Activated naive CD8-positive, alpha-beta T cell treated with anti-CD3 and anti-CD28 coated beads for 36 hours (primary cell): ENCODE data around the gene LPXN. TPM values are rescaled to one million over a fixed set of nuclear protein-coding genes. Genes with fewer than 3 reads are reported as not detected.
A peak's percentile ranks its signal among the peaks of the same experiment; 100 is the strongest.
"Not testable (repeated sequence)": the region's sequence is repeated elsewhere in the genome, so short reads cannot be mapped to it uniquely, and the experiment has no call there.

ENCODE experiments used
- DNase-seq: peaks from one replicate; pipeline ENCODE4 v3.0.0; 2021
- H3K27ac Mint-ChIP-seq: one replicate; pipeline ENCODE4 v1.8.0; 2022; ENCODE audit warnings: mild to moderate bottlenecking, moderate library complexity, mixed read lengths
- H3K27me3 Mint-ChIP-seq: one replicate; pipeline ENCODE4 v1.8.0; 2022; ENCODE audit warnings: mild to moderate bottlenecking, mixed read lengths
- H3K36me3 Mint-ChIP-seq: one replicate; pipeline ENCODE4 v1.8.0; 2021; ENCODE audit warnings: mild to moderate bottlenecking, mixed read lengths
- H3K4me1 Mint-ChIP-seq: one replicate; pipeline ENCODE4 v1.8.0; 2021; ENCODE audit warnings: mixed read lengths
- H3K4me3 Mint-ChIP-seq: one replicate; pipeline ENCODE4 v1.8.0; 2022; ENCODE audit warnings: mild to moderate bottlenecking, moderate library complexity, mixed read lengths
- H3K9me3 Mint-ChIP-seq: one replicate; pipeline ENCODE4 v1.8.0; 2022; ENCODE audit warnings: mixed read lengths
- total RNA-seq, 2 experiments: library from RNA; stranded (reverse); gene quantifications; one replicate each; pipeline ENCODE4 v1.2.3, GENCODE V29; 2021

The LPXN gene
- total RNA-seq, 2 experiments from 2014 or later: 146 to 147 TPM

DNA sequence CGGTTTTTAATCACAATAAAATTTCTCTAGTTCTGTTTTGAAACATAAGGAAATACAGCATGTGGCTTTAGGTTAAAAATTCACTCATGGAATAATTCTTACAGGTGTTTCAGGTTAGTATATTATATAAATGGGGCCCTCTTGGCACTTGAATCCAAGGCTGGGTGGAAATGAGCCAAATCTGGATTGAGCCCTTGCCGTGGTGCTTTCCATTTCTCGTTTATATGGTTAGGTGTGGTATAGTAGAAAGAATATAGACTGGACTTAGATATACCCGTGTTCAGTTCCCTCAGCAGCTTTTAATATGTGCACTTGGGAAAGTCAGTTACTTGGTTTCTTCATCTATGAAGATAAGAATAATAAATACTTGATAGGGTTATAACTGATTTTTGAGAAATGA, 19.2 kb upstream of the LPXN start:
- Mint-ChIP-seq H3K4me3 (no peak overlapping the region), H3K36me3 (peaks cover 60% of the 10 kb centered on the region), H3K27ac (no peak overlapping the region), H3K9me3 (no peaks in the 10 kb centered on the region), H3K4me1 (peaks cover 72% of the 10 kb centered on the region), H3K27me3 (no peaks in the 10 kb centered on the region)
- no peak for DNase-seq

DNA sequence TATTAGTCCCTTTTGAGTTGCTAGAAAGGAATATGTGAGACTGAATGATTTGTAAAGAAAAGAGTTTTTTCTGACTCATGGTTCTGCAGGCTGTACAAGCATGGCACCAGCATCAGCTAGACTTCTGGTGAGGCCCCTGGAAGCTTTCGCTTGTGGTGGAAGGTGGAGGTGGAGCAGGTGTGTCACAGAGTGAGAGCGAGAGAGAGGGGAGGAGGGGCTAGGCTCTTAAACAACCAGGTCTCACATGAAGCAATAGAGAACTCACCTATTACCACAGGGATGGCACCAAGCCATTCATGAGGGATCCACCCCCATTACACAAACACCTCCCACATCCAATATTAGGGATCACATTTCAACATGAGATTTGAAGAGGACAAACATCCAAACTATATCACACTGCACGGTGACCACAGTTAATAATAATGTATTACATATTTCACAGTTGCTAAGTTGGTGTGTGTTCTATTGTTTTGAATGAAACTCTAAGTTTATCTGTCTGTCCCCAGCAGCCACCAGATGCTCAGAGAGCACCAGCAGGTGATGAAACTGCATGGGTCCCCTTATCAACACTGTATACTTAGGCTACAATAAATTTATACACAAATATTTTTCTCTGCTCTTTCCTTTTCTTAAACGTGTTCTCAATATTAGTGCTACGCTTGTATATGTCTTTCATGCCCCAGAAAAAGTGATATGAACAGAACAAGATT, 17.3 kb upstream of the LPXN start:
- peak; percentile 51 for DNase-seq
- Mint-ChIP-seq H3K27me3 (no peaks in the 10 kb centered on the region), H3K4me1 (peaks cover 66% of the 10 kb centered on the region), H3K27ac (peak overlapping the region; percentile 1), H3K9me3 (no peaks in the 10 kb centered on the region), H3K36me3 (peaks cover 52% of the 10 kb centered on the region), H3K4me3 (no peak overlapping the region)

DNA sequence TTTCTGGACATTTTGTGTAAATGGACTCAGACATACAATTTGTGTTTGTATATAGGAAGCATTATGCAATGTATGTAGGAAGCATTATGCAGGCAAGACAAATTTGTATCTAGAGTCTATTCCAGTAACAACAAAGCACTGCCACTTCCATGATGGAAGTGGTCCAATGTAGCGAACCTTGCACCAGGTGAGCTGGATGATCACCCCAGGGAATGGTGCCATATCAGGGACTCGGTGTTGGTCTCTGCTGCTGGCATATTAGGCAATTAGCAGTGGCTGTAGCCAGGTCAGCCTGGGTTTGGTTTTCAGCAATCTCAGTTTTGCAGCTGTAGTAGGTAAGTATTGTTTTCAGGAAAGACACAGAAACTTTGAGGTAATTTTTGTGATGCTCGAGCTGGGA, 16.0 kb upstream of the LPXN start:
- Mint-ChIP-seq H3K9me3 (no peaks in the 10 kb centered on the region), H3K27me3 (no peaks in the 10 kb centered on the region), H3K27ac (no peak overlapping the region), H3K4me3 (no peak overlapping the region), H3K4me1 (peaks cover 65% of the 10 kb centered on the region), H3K36me3 (peaks cover 51% of the 10 kb centered on the region)
- no peak for DNase-seq

DNA sequence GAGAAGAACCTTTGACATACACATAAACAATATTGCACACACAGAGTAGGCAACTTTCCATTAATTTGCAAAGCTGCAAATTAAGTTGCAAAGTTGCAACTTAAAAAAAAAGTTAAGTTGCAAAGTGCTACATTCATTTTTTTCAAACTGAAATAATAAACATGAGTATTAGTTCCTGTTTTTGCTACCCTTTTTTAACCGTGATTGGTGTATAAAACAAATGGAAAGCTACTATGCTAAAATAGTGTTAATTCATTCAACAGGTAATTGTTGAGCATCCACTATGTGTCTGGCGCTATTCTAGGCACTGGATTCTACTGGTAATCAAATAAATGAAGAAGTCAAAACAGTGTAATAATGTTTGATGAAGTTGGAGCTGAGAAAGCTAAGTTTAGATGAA, 11.3 kb upstream of the LPXN start:
- Mint-ChIP-seq H3K4me3 (no peak overlapping the region), H3K4me1 (peaks cover 60% of the 10 kb centered on the region), H3K36me3 (peaks cover 33% of the 10 kb centered on the region), H3K27me3 (no peaks in the 10 kb centered on the region), H3K9me3 (no peaks in the 10 kb centered on the region), H3K27ac (peak overlapping the region; percentile 61)
- no peak for DNase-seq

DNA sequence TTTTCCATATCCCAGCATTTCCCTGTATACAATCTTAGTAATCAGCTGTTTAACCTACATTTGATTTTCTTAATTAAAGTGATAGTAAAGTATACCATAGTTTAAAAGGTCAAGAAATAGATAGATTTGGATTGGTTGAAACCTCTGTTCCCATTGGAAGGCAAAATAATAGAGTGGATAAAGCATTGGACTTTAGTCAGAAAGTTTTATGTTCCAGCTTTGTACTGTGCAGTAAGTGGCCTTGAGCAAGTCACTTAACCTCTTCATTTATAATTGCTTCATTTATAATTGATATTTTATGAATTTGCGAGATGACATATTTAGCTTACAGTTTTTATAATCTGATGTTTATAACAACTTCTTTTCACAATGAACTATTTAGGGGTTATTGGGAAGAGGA, 6.8 kb upstream of the LPXN start:
- no peak overlapping the region for H3K27ac Mint-ChIP-seq
- H3K27me3 Mint-ChIP-seq: peaks cover 6% of the 10 kb centered on the region
- H3K9me3 Mint-ChIP-seq: no peaks in the 10 kb centered on the region
- peaks cover 51% of the 10 kb centered on the region for H3K4me1 Mint-ChIP-seq
- peaks cover 35% of the 10 kb centered on the region for H3K36me3 Mint-ChIP-seq
- DNase-seq: no peak
- H3K4me3 Mint-ChIP-seq: peak overlapping the region; percentile 90

DNA sequence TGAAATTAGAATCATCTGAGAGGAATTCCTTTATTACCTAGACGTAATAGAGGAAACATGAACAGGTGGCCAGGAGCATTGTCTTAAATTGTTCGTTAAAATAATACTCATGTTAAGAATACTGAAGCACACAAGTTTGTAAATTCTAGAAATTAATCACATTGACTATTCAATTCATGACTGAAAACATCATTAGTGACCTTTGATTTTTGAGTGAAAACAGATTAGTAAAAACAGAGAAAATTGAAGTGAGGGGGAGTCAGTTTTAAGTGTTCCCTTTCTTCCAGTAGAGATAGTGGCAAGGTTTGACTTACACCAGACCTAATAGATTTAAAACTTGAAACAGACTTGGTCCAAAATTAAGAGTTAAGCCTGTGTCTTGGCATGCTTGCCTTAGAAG, 4.7 kb upstream of the LPXN start:
- H3K9me3 Mint-ChIP-seq: no peaks in the 10 kb centered on the region
- peak overlapping the region; percentile 90 for H3K4me3 Mint-ChIP-seq
- H3K36me3 Mint-ChIP-seq: peaks cover 26% of the 10 kb centered on the region
- peaks cover 6% of the 10 kb centered on the region for H3K27me3 Mint-ChIP-seq
- H3K27ac Mint-ChIP-seq: peak overlapping the region; percentile 100
- peaks cover 48% of the 10 kb centered on the region for H3K4me1 Mint-ChIP-seq
- DNase-seq: no peak

DNA sequence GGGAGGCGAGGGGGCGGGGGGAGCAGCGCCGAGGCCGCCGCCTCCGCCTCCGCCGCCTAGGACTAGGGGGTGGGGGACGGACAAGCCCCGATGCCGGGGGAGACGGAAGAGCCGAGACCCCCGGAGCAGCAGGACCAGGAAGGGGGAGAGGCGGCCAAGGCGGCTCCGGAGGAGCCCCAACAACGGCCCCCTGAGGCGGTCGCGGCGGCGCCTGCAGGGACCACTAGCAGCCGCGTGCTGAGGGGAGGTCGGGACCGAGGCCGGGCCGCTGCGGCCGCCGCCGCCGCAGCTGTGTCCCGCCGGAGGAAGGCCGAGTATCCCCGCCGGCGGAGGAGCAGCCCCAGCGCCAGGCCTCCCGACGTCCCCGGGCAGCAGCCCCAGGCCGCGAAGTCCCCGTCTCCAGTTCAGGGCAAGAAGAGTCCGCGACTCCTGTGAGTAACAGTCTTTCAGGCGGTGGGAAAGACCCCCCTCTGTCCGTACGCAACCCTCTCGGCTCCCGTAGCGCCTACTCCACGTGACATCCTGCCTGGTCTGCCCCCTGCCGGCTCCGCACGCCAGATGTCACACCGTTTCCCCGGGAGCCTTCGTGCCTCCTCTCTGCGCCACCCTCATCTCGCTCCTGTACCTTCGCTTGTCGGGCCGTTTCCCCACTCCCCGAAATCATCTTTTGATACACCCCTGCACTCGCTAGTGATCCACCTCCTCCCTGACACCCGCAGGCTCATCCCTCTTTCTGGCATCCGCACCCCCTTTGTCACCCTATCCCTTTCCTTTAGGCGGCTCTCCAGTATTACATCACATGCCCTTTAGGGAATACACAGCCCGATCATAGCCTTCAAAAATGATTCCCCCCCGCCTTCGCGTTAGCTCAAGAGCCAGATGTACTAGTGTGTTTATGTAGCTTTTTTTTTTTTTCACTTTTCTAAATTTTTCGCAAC, 3.8 kb upstream of the LPXN start:
- peak; percentile 91 for DNase-seq
- H3K4me1 Mint-ChIP-seq: peaks cover 46% of the 10 kb centered on the region
- H3K27ac Mint-ChIP-seq: peak overlapping the region; percentile 100
- peaks cover 6% of the 10 kb centered on the region for H3K27me3 Mint-ChIP-seq
- no peaks in the 10 kb centered on the region for H3K9me3 Mint-ChIP-seq
- H3K4me3 Mint-ChIP-seq: peak overlapping the region; percentile 90
- peaks cover 32% of the 10 kb centered on the region for H3K36me3 Mint-ChIP-seq

DNA sequence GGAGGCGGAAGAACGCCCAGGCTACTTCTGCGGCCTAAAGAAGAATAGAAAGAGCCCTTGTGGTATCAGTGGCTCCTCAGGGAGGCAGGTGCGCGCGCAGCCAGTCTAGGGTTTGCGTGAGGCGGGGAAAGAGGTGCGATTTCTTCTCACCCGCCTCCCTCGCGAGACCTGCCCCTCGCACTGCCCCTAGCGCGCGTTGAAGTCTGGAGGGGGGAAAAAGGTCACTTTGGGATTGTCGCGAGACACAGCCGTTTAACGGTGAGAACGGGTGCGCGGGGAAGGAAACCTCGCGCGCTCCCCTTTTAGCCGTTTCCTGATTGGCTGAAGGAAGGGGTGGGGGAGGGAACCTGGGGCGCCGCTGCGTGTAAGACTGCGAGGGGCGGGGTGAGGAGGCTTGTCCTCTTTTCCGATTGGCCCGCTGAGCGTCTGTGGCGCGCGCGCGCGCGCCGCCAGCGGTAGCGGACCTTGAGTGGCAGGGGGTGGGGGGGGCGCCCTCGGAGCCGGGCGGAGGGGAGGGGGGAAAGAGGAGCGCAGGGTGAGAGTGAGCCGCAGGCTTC, 3.1 kb upstream of the LPXN start, which contains the start of gene ZFP91:
TSS of gene ZFP91 (plus strand) at position 429 of the 557 bp plus-strand sequence. CDS start 219 bp downstream, outside the sequence.
- Mint-ChIP-seq H3K4me3 (peak within 1 kb of the TSS; percentile 90), H3K4me1 (peaks cover 44% of the 10 kb centered on the region), H3K27ac (peak within 1 kb of the TSS; percentile 100), H3K36me3 (peaks cover 39% of the 10 kb centered on the region), H3K27me3 (peaks cover 6% of the 10 kb centered on the region), H3K9me3 (no peaks in the 10 kb centered on the region)
- peak; percentile 91 for DNase-seq

DNA sequence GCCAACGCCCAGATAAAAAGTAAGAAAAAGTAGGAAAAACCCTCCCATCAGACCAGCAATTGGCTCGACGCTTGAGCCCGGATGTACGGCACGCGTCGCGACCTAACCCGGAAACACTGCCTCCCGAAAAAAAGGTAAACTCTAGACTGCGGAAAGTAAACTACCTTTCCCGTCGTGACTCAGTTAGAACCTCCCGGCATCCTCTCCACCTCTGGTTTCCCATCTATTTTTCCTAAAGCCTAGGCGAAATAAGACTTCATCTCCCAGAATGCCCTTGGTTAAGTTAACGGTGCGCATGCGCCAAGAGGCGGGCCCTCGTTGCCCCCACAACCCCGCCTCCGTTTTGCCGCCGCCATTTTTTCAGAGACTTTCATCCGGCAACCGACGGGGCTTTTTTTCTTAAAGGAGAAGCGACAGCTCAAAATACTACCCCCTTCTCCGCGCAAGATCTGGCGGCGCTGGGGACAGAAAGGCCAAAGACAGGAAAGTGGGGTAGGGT, 2.5 kb upstream of the LPXN start:
- H3K9me3 Mint-ChIP-seq: no peaks in the 10 kb centered on the region
- H3K4me3 Mint-ChIP-seq: peak overlapping the region; percentile 90
- peaks cover 6% of the 10 kb centered on the region for H3K27me3 Mint-ChIP-seq

DNA sequence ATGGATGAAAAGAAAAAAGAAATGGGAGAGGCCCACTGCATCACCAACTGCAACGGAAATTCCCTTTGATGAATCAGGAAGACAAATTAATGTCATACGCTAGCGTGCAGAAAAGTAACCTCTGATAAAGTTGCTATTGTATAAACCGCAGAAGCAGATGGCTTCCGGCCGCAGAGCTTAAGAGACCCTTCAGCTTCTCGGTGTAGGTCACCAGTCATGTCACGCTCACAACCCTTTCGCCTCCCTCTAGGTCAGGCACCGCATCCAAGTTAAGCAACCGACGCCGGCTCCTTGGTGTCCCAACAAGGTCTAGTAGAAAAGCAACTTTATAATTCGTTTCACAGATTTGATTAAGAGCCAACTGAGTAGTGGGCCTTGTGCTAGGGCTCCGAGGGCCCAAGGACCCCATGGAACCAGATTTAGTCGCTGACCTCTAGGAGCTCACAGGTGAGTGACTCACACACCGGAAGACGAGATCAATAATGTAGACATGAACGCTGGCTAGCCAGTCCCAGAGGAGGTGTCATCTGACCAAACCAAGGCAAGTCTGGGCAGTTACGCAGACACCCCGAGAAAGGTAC, 2.0 kb upstream of the LPXN start:
- H3K4me1 Mint-ChIP-seq: peaks cover 43% of the 10 kb centered on the region
- peaks cover 42% of the 10 kb centered on the region for H3K36me3 Mint-ChIP-seq
- H3K27ac Mint-ChIP-seq: peak overlapping the region; percentile 100
- no peaks in the 10 kb centered on the region for H3K9me3 Mint-ChIP-seq
- peaks cover 6% of the 10 kb centered on the region for H3K27me3 Mint-ChIP-seq
- H3K4me3 Mint-ChIP-seq: peak overlapping the region; percentile 90
- DNase-seq: peak; percentile 78

More for the DNA sequence above, 2.5 kb upstream of the LPXN start:
- peak; percentile 88 for DNase-seq
- peaks cover 41% of the 10 kb centered on the region for H3K36me3 Mint-ChIP-seq
- peak overlapping the region; percentile 100 for H3K27ac Mint-ChIP-seq
- H3K4me1 Mint-ChIP-seq: peaks cover 47% of the 10 kb centered on the region

DNA sequence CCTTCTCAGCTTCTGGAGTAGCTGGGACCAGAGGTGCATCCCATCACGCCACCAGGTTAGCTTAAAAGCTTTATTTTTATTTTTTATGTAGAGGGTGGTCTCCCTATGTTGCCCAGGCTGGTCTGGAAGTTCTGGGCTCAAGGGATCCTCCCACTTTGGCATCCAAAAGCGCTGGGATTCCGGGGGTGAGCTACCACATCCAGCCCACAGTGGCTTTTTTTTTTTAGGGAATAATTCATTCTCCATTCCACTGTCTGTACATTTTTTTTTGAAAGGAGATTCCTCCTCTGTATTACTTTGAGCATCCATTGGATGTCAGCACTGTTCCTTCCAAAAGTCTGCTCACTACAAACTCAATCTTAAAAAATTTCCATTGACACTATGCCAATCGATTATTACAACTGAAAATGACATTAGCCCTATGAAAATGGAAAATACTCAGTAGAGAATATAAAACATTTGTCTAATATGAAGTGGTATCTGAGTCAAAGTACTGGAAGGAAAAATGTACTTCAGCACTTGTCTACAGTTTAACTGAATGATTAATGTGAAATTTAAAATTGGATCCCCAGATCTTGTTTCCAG, 1.3 kb upstream of the LPXN start:
- Mint-ChIP-seq H3K4me1 (peaks cover 40% of the 10 kb centered on the region), H3K27me3 (peaks cover 6% of the 10 kb centered on the region), H3K9me3 (no peaks in the 10 kb centered on the region), H3K27ac (peak overlapping the region; percentile 100), H3K4me3 (peak overlapping the region; percentile 90), H3K36me3 (peaks cover 42% of the 10 kb centered on the region)
- DNase-seq: no peak

DNA sequence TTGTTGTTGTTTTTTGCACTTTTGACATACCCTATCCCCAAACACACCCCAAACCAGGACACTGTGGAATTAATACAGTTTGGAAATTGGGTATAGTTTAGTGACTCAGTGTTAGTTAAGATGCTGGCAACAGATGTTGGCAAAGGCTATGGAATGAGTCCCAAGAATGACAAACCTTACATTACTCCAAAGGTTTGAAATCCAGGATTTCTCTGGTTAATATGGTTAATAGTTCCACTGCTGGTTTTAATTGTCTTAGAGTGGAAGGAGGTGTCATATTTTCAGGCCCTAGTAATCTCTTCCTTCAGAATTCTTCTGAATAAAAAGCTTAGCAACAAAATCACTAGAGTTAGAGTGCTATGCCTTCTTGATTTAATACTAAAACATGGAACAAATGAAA, 775 bp downstream of the LPXN start:
- Mint-ChIP-seq H3K27ac (peak overlapping the region; percentile 100), H3K4me1 (peaks cover 46% of the 10 kb centered on the region), H3K27me3 (peaks cover 6% of the 10 kb centered on the region), H3K36me3 (peaks cover 44% of the 10 kb centered on the region), H3K4me3 (peak overlapping the region; percentile 90), H3K9me3 (no peaks in the 10 kb centered on the region)
- no peak for DNase-seq

DNA sequence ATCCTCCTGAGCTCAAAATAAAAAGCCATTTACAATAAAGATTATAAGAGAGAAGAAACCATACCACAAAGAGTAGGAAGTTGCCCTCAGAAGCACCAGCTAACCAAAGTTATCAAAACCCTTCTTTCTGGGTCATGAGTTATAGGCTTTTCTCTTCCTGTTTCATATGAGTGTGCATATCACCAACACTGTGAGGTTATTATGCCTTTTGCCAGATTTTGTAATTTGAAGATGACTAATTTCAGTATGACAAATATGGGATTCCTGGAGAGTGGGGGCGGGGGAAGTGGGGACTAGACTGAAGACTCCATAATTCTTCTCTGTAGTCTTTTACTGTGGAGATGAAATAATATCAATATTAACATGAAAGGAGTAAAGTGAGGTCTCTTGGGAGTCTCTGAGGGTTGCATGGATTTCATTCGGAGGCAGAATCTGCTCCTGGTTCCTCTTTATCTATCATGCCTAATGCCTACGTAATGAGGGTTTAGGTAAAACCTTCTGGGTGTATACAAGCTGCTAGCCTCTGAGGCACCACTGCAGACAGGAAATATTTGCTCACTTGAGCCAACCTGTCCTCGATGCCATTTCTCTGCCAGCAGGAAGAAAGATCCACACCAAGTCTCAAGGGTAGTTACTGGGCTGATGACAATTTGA, 2.1 kb downstream of the LPXN start:
- Mint-ChIP-seq H3K4me3 (peak overlapping the region; percentile 90), H3K4me1 (peaks cover 55% of the 10 kb centered on the region), H3K9me3 (no peaks in the 10 kb centered on the region), H3K27ac (peak overlapping the region; percentile 100), H3K27me3 (peaks cover 6% of the 10 kb centered on the region), H3K36me3 (peaks cover 52% of the 10 kb centered on the region)
- peak; percentile 63 for DNase-seq

DNA sequence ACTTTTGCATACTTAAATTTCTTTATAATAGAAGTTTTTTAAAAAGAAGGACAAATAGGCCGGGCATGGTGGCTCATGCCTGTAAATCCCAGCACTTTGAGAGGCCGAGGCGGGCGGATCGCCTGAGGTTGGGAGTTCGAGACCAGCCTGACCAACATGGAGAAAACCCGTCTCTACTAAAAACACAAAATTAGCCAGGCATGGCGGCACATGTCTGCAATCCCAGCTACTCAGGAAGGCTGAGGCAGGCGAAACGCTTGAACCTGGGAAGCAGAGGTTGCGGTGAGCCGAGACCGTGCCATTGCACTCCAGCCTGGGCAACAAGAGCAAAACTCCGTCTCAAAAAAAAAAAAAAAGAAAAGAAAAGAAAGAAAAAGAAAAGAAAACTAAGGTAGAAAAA, 2.8 kb downstream of the LPXN start:
- not testable (repeated sequence) for H3K9me3 Mint-ChIP-seq, DNase-seq, H3K27me3 Mint-ChIP-seq
- peak overlapping the region; percentile 90 for H3K4me3 Mint-ChIP-seq
- H3K36me3 Mint-ChIP-seq: peaks cover 55% of the 10 kb centered on the region
- peaks cover 62% of the 10 kb centered on the region for H3K4me1 Mint-ChIP-seq
- peak overlapping the region; percentile 100 for H3K27ac Mint-ChIP-seq
